ENCODE data around the gene WDR86.

WDR86 gene

GRCh38 chr7:151366880-151367222, 43.0 kb downstream of the WDR86 start:
- Histone ChIP-seq H3K27ac (replicated peaks) (no peak overlapping the region), H3K4me3 (replicated peaks; ENCODE audit: insufficient read depth, low read length) (no peak overlapping the region), H3K27me3 (ENCODE audit: insufficient read depth, poor library complexity, severe bottlenecking) (no peaks in the 10 kb centered on the region)
- DNase-seq (ENCODE audit: low read depth in 1 of 2, low spot score in 1 of 2) = no peak
- no peak for TF ChIP-seq CTCF (IDR thresholded peaks at IDR 0.05; ENCODE audit: insufficient read depth, low read length)
- TF ChIP-seq SPI1 (IDR thresholded peaks at IDR 0.05; ENCODE audit: borderline replicate concordance, low read depth) = no peak
- TF ChIP-seq REST (IDR thresholded peaks at IDR 0.05; ENCODE audit: insufficient replicate concordance, low read depth) = no peak
- no peak for TF ChIP-seq GABPA (IDR thresholded peaks at IDR 0.05; ENCODE audit: low read depth)
- TF ChIP-seq POLR2AphosphoS5 (IDR thresholded peaks at IDR 0.05; ENCODE audit: low read depth) = no peak

- H3K27ac ChIP-seq (replicated peaks) = no peak overlapping the region
- DNase-seq (ENCODE audit: low read depth in 1 of 2, low spot score in 1 of 2) = no peak
- H3K27me3 ChIP-seq (ENCODE audit: insufficient read depth, poor library complexity, severe bottlenecking) = no peaks in the 10 kb centered on the region
- no peak overlapping the region for H3K4me3 ChIP-seq (replicated peaks; ENCODE audit: insufficient read depth, low read length)
- TF ChIP-seq SPI1 (IDR thresholded peaks at IDR 0.05; ENCODE audit: borderline replicate concordance, low read depth) = no peak
- no peak for TF ChIP-seq REST (IDR thresholded peaks at IDR 0.05; ENCODE audit: insufficient replicate concordance, low read depth)
- no peak for TF ChIP-seq GABPA (IDR thresholded peaks at IDR 0.05; ENCODE audit: low read depth)
- no peak for TF ChIP-seq CTCF (IDR thresholded peaks at IDR 0.05; ENCODE audit: insufficient read depth, low read length)
- no peak for TF ChIP-seq POLR2AphosphoS5 (IDR thresholded peaks at IDR 0.05; ENCODE audit: low read depth)
Measured at GRCh38 chr7:151366166-151366879, 43.5 kb downstream of the WDR86 start.

GRCh38 chr7:151363182-151363581, 46.7 kb downstream of the WDR86 start:
- DNase-seq (ENCODE audit: low read depth in 1 of 2, low spot score in 1 of 2) = no peak
- Histone ChIP-seq H3K4me3 (replicated peaks; ENCODE audit: insufficient read depth, low read length) (no peak overlapping the region), H3K27ac (replicated peaks) (no peak overlapping the region), H3K27me3 (ENCODE audit: insufficient read depth, poor library complexity, severe bottlenecking) (no peaks in the 10 kb centered on the region)
- TF ChIP-seq POLR2AphosphoS5 (IDR thresholded peaks at IDR 0.05; ENCODE audit: low read depth) (no peak), SPI1 (IDR thresholded peaks at IDR 0.05; ENCODE audit: borderline replicate concordance, low read depth) (no peak), CTCF (IDR thresholded peaks at IDR 0.05; ENCODE audit: insufficient read depth, low read length) (no peak), REST (IDR thresholded peaks at IDR 0.05; ENCODE audit: insufficient replicate concordance, low read depth) (no peak), GABPA (IDR thresholded peaks at IDR 0.05; ENCODE audit: low read depth) (no peak)

Data from HL-60 (cell line).